AG10803 (cell line): ENCODE measurements around the gene MICU1.
"Not testable (repeated sequence)": the region's sequence is repeated elsewhere in the genome, so short reads cannot be mapped to it uniquely, and the experiment has no call there.

ENCODE experiments used
- DNase-seq: peaks from one replicate; pipeline ENCODE4 v3.0.0; 2010; ENCODE audit warnings: low read depth
- H3K4me3 ChIP-seq: 2 replicates; pipeline ENCODE4 v1.5.1; 2011; ENCODE audit warnings: mild to moderate bottlenecking, low read length, control low read depth
- CTCF ChIP-seq: conservative IDR thresholded peaks from 2 replicates; pipeline ENCODE4 v1.5.1; 2011; ENCODE audit warnings: mild to moderate bottlenecking, low read length, control low read depth, inconsistent platforms

Gene MICU1

GRCh38 chr10:72390764-72391163, 235.1 kb downstream of the MICU1 start:
- TF ChIP-seq CTCF = no peak
- no peak for DNase-seq

GRCh38 chr10:72389716-72390115, 236.2 kb downstream of the MICU1 start:
- DNase-seq = no peak
- TF ChIP-seq CTCF = no peak

More at GRCh38 chr10:72390764-72391163, 235.1 kb downstream of the MICU1 start:
- H3K4me3 ChIP-seq = no peak overlapping the region

DNA sequence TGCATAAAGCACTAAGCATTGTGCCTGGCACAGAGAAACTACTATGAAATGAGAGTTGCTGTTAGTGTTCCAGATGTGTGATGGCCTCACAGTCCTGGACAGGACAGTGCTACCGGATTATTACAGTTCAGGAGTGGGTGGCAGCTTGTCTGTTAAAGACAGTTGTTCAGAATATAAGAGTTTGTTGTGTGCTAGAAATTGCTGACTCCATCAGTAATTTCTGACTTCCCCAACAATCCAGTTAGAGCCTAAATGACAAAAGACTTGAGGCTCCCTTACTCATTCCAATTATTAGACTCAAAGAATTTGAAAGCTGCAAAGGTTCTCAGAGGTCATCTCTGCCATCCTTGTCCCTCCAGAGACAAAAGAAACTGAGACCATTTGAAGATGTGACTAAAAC, 236.9 kb downstream of the MICU1 start:
- no peak for TF ChIP-seq CTCF
- no peak for DNase-seq
- H3K4me3 ChIP-seq = no peak overlapping the region

More at GRCh38 chr10:72389716-72390115, 236.2 kb downstream of the MICU1 start:
- no peak overlapping the region for H3K4me3 ChIP-seq

GRCh38 chr10:72388062-72388461, 237.8 kb downstream of the MICU1 start:
- no peak for TF ChIP-seq CTCF
- H3K4me3 ChIP-seq = no peak overlapping the region
- DNase-seq = no peak

- DNase-seq = peak; percentile 15
- H3K4me3 ChIP-seq = no peak overlapping the region
- TF ChIP-seq CTCF = no peak
Measured at GRCh38 chr10:72386916-72387586, 238.8 kb downstream of the MICU1 start.

GRCh38 chr10:72385724-72386123, 240.2 kb downstream of the MICU1 start:
- DNase-seq = no peak
- no peak overlapping the region for H3K4me3 ChIP-seq
- TF ChIP-seq CTCF = no peak

- not testable (repeated sequence) for DNase-seq, H3K4me3 ChIP-seq
Measured at GRCh38 chr10:72384982-72385381, 240.9 kb downstream of the MICU1 start.
